ENCODE results near the gene SNCAIP. TPM values are rescaled to one million over a fixed set of nuclear protein-coding genes. Genes with fewer than 3 reads are reported as not detected.
"Not testable (repeated sequence)": the region's sequence is repeated elsewhere in the genome, so short reads cannot be mapped to it uniquely, and the experiment has no call there.

Gene SNCAIP
- total RNA-seq, 4 donors from 2014 or later, result 0.83 to 4.2 (median 2.9) TPM

DNA sequence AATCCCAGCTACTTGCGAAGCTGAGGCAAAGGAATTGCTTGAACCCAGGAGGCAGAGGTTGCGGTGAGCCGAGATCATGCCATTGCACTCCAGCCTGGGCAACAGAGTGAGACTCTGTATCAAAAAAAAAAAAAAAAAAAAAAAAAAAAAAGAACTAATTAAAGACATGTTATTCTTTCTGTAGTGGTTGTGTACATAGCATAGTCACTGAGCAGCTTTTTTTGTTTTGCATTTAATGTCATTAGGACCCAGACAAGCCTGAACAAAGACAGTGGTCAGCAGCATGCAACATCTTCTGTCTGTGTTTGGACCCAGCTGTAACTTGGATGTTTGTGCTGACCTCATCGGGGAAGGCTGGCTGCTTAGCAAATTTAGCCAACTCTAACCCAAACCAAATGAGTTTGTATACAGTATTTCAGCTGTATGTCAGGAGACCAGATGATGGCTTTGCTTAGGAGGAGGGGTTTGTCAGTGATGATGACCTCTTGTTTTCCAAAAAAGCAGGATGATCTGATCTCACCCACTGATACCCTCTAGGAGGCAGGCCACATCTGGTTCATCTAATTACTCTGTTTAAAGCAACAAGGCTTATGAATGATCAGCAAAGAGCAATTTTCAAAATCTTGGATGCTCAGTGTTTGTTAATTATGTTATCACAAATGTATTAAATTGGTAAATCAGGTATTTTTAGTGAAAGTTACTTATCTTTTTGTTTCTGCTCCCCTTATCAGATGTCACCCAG, 39.5 kb downstream of the SNCAIP start:
- Histone ChIP-seq H3K4me1 (peaks cover 0 to 6% (median 0%) of the 10 kb centered on the region in 4 donors), H3K27me3 (no peaks in the 10 kb centered on the region), H3K9me3 (no peaks in the 10 kb centered on the region), H3K36me3 (no peaks in the 10 kb centered on the region), H3K4me3 (no peak overlapping the region), H3K27ac (replicated peaks in 1 of 4) (no peak overlapping the region)
- no peak for TF ChIP-seq POLR2AphosphoS5 (IDR thresholded peaks at IDR 0.05)
- TF ChIP-seq, protein P1, sequence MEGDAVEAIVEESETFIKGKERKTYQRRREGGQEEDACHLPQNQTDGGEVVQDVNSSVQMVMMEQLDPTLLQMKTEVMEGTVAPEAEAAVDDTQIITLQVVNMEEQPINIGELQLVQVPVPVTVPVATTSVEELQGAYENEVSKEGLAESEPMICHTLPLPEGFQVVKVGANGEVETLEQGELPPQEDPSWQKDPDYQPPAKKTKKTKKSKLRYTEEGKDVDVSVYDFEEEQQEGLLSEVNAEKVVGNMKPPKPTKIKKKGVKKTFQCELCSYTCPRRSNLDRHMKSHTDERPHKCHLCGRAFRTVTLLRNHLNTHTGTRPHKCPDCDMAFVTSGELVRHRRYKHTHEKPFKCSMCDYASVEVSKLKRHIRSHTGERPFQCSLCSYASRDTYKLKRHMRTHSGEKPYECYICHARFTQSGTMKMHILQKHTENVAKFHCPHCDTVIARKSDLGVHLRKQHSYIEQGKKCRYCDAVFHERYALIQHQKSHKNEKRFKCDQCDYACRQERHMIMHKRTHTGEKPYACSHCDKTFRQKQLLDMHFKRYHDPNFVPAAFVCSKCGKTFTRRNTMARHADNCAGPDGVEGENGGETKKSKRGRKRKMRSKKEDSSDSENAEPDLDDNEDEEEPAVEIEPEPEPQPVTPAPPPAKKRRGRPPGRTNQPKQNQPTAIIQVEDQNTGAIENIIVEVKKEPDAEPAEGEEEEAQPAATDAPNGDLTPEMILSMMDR (IDR thresholded peaks at IDR 0.05), result no peak
- no peak for DNase-seq (ENCODE audit: extremely low spot score)
- 78% methylated on average over 4 of the region's 4 CpGs for WGBS
- intact Hi-C loops (cut with DNase I), result no loop called here

- Histone ChIP-seq H3K4me1 (peaks cover 0 to 6% (median 0%) of the 10 kb centered on the region in 4 donors), H3K9me3 (no peaks in the 10 kb centered on the region), H3K36me3 (no peaks in the 10 kb centered on the region), H3K4me3 (no peak overlapping the region), H3K27me3 (no peaks in the 10 kb centered on the region), H3K27ac (replicated peaks in 1 of 4) (no peak overlapping the region)
- DNase-seq (ENCODE audit: extremely low spot score), result no peak
- TF ChIP-seq POLR2A (IDR thresholded peaks at IDR 0.05; ENCODE audit: low read depth) (no peak), EP300 (IDR thresholded peaks at IDR 0.05) (no peak), POLR2AphosphoS5 (IDR thresholded peaks at IDR 0.05) (no peak)
- TF ChIP-seq, protein P1 (IDR thresholded peaks at IDR 0.05), result no peak
- intact Hi-C loops (cut with DNase I), result no loop called here
These were observed 40.3 kb downstream of the SNCAIP start for GRCh38 chr5:122352331-122352730.

DNA sequence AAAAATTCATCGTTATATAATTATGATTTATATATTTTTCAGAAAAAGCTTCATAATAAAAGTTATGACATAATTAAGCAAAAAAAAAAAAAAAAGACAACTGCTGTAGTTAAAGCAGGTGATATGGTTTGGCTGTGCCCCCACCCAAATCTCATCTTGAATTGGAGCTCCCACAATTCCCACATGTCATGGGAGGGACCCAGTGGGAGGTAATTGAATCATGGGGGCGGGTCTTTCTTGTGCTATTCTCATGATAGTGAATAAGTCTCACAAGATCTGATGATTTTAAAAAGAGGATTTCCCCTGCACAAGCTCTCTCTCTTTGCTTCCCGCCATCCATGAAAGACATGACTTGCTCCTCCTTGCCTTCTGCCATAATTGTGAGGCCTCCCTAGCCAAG, 41.3 kb downstream of the SNCAIP start:
- intact Hi-C loops (cut with DNase I); H3K27ac ChIP-seq (replicated peaks in 1 of 4); H3K4me3 ChIP-seq; H3K9me3 ChIP-seq; H3K36me3 ChIP-seq; H3K4me1 ChIP-seq; DNase-seq (ENCODE audit: extremely low spot score); H3K27me3 ChIP-seq: not testable (repeated sequence)
- WGBS, result 84% methylated on average over 3 of the region's 3 CpGs

- intact Hi-C loops (cut with DNase I), result no loop called here
- no peaks in the 10 kb centered on the region for H3K27me3 ChIP-seq
- H3K36me3 ChIP-seq, result no peaks in the 10 kb centered on the region
- no peak for TF ChIP-seq POLR2AphosphoS5 (IDR thresholded peaks at IDR 0.05)
- H3K4me3 ChIP-seq, result no peak overlapping the region
- 76% methylated on average over 3 of the region's 3 CpGs for WGBS
- H3K9me3 ChIP-seq, result no peaks in the 10 kb centered on the region
- DNase-seq (ENCODE audit: extremely low spot score), result no peak
- H3K27ac ChIP-seq (replicated peaks in 1 of 4), result no peak overlapping the region
- peaks cover 0 to 14% (median 3%) of the 10 kb centered on the region in 4 donors for H3K4me1 ChIP-seq
These were observed 42.3 kb downstream of the SNCAIP start for GRCh38 chr5:122354293-122354692.

DNA sequence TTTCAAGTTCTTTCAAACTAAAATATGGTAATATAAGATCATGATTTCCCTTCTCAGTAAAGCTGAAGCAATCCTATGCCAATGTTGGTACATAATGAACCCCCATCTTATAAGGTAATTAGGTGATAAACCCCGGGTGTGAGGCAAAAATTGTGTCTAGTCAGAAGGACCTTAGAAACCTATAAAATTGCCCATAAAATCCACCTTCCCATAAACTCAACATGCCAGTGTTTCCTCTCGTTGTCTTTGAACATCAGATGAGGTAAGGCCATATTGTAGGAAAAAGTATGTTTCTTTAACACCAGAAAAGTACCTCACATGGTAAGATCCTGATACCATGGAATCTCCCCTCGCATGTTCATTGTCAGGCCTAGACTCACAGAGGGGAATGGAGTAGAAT, 43.3 kb downstream of the SNCAIP start:
- no peaks in the 10 kb centered on the region for H3K9me3 ChIP-seq
- H3K27ac ChIP-seq (replicated peaks in 1 of 4), result no peak overlapping the region
- H3K27me3 ChIP-seq, result no peaks in the 10 kb centered on the region
- DNase-seq (ENCODE audit: extremely low spot score), result no peak
- H3K36me3 ChIP-seq, result no peaks in the 10 kb centered on the region
- peaks cover 0 to 14% (median 3%) of the 10 kb centered on the region in 4 donors for H3K4me1 ChIP-seq
- TF ChIP-seq, protein P1 (IDR thresholded peaks at IDR 0.05), result no peak
- TF ChIP-seq EP300 (IDR thresholded peaks at IDR 0.05), result no peak
- TF ChIP-seq POLR2AphosphoS5 (IDR thresholded peaks at IDR 0.05), result no peak
- TF ChIP-seq POLR2A (IDR thresholded peaks at IDR 0.05; ENCODE audit: low read depth), result no peak
- H3K4me3 ChIP-seq, result no peak overlapping the region
- 96% methylated on average over 3 of the region's 3 CpGs for WGBS
- intact Hi-C loops (cut with DNase I), result no loop called here

GRCh38 chr5:122356855-122357254, 44.8 kb downstream of the SNCAIP start:
- H3K9me3 ChIP-seq, result no peaks in the 10 kb centered on the region
- no peak overlapping the region for H3K27ac ChIP-seq (replicated peaks in 1 of 4)
- no peaks in the 10 kb centered on the region for H3K36me3 ChIP-seq
- H3K4me1 ChIP-seq, result peaks cover 0 to 10% (median 3%) of the 10 kb centered on the region in 4 donors
- no peak overlapping the region for H3K4me3 ChIP-seq
- intact Hi-C loops (cut with DNase I), result no loop called here
- TF ChIP-seq POLR2A (IDR thresholded peaks at IDR 0.05; ENCODE audit: low read depth) (no peak), POLR2AphosphoS5 (IDR thresholded peaks at IDR 0.05) (no peak), EP300 (IDR thresholded peaks at IDR 0.05) (no peak)
- TF ChIP-seq, protein P1 (IDR thresholded peaks at IDR 0.05), result no peak
- WGBS, result 98% methylated on average over 2 of the region's 2 CpGs
- no peaks in the 10 kb centered on the region for H3K27me3 ChIP-seq
- DNase-seq (ENCODE audit: extremely low spot score), result no peak
